NCI-H526 treated with DMSO at 0.1 percent for 48 hours (cell line): ENCODE data around the gene TET2.
"Not testable (repeated sequence)": the region's sequence is repeated elsewhere in the genome, so short reads cannot be mapped to it uniquely, and the experiment has no call there.

Experiments used
- DNase-seq: peaks from one replicate; lab custom pipeline; 2025; lab: John Stamatoyannopoulos, UW

TET2 gene

DNA sequence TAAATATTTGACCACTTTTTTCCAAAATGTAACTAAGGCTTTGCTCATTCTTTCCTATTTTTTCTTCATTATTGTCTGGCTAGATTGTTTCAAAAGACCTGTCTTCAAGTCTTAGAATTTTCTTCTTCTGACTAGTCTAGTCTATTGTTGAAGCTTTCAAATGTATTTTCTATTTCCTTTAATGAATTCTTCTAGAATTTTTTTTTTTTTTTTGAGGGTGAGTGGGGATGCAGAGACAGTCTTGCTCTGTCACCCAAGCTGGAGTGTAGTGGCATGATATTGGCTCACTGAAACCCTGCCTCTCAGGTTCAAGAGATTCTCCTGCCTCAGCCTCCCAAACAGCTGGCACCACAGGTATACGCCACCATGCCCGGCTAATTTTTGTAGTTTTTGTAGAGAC, 141.4 kb downstream of the TET2 start:
- no peak for DNase-seq

DNA sequence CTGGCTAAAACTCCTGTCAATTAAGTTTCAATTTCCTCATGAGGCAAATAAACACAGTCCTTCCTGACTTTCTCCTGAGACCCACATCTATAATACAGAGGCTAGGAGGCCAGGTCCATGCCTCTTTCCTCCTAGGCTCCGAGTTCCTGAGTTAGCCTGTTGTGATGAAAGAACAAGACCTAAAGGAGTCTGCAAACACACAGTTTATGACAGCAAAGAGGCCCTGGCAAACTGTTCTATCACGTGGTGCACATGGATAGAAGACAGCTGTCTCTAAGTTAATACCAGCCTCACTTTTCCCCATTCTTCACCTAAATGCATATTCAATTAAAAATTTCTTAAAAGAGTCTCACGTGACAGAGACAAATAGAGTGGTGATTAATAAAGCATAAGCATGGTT, 145.2 kb downstream of the TET2 start:
- DNase-seq, result no peak

DNA sequence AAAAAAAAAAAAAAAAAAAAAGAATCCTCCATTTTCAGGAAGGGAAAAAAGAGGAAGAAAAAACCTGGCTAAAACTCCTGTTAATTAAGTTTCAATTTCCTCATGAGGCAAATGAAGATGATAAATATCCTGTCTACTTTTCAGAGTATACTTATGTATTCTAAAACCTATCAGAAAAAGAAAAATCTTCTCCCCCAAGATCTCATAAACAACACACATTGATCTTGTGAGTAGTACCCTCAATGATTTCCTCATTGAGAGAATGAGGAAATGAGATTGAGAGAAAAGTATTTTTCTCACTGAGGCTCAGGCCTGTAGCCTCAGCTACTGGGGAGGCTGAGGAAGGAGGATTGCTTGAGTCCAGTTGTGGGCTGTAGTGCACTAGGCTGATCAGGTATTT, 146.7 kb downstream of the TET2 start:
- DNase-seq, result no peak

DNA sequence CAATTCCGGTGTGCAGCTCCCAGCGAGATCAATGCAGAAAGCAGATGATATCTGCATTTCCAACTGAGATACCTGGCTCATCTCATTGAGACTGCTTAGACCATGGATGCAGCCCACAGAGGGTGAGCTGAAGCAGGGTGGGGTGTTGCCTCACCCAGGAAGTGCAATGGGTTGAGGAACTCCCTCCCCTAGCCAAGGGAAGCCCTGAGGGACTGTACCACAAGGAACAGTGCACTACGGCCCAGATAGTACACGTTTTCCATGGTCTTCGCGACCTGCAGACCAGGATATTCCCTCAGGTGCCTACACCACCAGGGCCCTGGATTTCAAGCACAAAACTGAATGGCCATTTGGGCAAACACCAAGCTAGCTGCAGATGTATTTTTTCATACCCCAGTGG, 150.0 kb downstream of the TET2 start:
- DNase-seq, result no peak

DNA sequence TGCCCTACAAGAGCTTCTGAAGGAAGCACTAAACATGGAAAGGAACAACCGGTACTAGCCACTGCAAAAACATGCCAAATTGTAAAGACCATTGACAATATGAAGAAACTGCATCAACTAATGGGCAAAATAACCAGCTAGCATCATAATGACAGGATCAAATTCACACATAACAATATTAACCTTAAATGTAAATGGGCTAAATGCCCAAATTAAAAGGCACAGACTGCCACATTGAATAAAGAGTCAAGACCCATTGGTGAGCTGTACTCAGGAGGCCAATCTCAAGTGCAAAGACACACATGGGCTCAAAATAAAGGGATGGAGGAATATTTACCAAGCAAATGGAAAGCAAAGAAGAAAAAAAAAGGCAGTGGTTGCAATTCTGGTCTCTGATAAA, 152.4 kb downstream of the TET2 start:
- not testable (repeated sequence) for DNase-seq

DNA sequence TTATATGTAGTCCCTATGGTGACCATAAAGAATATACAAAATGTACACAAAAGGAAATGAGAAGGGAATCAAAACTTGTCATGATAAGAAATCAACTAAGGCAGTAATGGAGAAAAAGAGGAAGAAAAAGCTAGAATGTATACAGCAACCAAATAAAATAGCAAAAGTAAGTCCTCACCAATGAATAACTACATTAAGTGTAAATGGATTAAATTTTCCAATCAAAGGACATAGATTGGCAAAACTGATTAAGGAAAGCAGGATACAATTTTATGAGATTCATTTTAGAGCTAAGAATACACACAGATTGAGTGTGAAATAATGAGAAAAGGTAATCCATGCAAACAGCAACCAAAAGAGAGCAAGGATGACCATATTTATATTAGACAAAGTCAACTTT, 157.4 kb downstream of the TET2 start:
- DNase-seq, result no peak

DNA sequence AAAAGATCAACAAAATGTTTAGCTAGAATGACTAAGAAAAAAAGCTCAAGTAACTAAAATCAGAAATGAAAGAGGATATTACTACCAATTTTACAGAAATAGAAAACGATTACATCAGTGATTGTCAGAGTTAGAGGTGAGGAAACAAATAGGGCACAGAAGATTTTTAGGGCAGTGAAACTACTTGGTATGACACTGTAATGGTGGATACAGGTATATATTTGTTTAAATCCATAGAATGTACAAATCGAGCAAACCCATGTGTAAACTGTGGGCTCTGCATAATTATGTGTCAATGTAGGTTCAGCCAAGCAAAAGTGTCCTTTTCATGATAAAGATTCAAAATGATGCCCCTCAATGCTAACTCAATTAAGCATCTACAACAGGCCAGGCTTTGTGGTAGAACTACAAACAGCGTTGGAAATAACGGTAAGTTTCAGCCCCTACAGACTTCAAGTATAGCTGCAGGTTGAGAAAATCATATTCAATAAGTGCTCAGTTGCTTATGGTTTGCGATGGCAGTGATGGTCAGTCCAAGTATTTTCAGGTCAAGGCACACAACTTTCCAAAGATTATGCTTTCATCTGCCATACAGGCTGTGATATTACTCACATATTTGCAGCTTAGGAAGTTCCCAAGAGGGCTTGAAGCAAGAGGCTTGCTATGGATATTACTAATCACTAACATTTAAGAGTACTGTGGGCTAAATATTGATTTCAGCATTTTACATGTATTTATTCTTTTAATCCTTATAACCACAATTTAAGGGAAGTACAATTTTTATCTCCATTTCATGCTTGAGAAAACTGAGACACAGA, 158.6 kb downstream of the TET2 start:
- DNase-seq, result no peak

DNA sequence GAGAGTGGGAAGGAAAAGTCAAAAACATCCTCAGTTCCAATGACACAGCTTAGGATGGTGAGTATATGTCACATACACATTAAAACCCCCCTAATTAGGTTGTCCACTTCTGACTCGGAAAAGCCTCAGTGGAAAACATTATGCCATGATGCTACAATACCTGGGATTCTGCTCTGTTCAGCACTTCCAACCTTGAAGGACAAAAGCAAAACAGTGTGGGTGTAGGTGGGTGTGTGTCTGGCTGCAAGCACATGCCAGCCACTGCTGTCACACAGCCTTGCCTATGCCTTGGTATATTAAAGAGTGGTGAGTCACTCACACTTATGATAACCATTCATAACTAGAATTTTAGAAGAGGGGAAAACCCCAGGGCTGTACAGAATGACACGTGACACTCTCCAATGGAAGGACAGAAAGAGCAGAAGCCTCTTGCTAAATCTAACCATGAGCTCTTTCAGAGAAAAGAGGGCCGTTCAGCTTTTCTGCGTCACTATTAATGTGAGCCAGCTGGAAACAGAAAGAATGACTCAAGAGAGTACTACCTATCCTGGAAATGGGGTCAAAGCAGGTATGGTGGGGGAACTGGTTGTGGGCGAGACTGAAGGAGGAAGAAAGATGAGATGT, 159.6 kb downstream of the TET2 start:
- DNase-seq, result no peak

DNA sequence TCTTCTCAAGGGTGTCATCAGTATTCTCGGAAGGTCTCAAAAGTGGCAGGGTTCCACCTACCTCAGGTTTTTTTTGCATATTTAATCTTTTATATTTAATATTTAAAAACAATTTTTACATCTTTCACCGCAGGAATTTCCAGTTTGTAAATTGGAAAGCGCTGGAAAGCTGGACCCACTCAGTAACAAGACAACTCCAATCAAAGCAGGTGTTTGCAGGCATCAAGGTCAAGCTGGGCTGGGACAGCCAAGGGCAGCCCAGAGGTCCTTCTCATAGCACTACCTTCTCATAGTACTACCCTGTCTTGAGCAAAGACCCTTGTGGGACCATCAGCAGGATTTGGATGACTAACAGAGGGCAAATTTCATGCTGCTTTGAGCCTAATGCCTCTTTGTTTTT, 160.1 kb downstream of the TET2 start:
- DNase-seq, result no peak

DNA sequence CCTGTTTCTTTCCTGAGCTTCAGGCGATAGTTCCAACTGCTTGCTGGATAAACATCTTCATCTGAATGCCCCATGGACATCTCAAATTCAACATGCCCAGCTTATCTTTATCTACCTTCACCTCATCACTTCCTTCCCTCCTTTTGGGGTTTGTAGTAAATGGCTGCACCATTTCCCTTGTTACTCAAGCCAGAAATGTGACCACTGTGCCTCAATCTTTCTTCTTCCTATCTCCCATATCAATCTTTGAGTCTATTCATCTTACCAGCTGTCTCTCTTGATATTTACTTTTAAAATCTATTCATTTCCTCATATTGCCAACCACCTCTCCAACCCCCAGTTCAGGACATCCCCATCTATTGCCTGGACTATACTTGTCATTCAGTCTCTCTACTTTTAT, 171.8 kb downstream of the TET2 start:
- DNase-seq, result no peak

DNA sequence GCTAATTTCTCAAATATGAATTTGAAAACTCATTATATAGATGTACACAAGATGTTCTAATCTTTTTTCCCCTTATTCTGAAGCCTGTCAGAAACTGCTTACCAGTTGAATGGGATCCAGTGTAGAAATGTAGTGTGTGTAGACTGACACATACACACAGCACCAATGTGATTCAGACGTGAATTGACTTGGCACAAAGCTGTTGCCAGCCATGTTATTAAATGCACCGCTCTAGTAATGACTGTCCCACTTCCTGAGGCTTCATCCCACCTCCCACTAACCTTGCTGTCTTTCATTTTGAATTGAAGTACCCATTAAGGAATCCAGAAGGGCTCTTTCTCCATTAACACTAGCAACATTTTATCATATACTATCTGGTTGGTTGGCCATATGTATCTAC, 180.5 kb downstream of the TET2 start:
- no peak for DNase-seq

DNA sequence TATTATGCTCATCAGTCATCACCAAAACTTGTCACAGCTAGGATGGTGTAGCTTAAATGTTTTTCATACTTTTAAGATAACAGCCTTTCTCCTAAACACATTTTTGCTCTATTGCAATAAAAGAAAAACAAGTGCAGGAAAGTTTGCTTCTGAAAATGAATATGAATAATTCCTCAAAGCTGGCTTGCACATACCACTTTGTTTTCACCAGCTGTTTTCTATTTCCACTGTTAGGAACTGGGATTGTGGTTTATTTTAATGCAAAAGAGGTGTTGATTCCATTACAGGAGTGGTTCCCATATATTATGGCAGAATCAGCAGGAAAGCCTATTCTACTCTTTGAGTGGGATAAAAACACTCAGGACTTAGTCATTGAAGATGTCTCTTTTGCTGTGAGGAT, 181.3 kb downstream of the TET2 start:
- DNase-seq, result no peak

DNA sequence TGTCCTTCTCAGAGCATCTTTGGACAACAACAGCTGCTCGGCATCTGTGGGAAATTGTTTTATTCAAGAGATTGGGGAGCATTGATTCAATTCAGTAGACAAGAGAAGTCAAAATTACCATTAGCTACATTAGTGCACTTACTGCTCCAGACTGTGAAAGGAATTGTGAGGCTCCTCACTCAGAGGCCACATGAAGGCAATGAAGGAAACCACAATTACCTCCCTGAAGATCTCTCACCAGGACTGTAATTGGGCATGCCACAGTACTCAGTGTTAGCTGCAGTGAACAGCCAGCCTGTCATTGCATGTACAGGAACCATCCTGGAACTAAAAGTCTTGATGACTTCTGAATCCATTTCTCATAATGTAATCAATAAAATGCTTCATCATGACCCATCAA, 182.4 kb downstream of the TET2 start:
- no peak for DNase-seq
